ENCODE measurements around the gene SNU13.

The SNU13 gene

GRCh38 chr22:41659941-41660340, 28.7 kb downstream of the SNU13 start:
- no peaks in the 10 kb centered on the region for H3K27me3 ChIP-seq (ENCODE audit: control insufficient read depth, insufficient read depth, low read length)
- peaks cover 84% of the 10 kb centered on the region for H3K36me3 ChIP-seq (ENCODE audit: insufficient read depth, low read length)
- H3K4me1 ChIP-seq (ENCODE audit: control insufficient read depth, insufficient read depth, low read length) = no peaks in the 10 kb centered on the region
- H3K9me3 ChIP-seq (replicated peaks; ENCODE audit: low read length) = no peaks in the 10 kb centered on the region
- H3K9ac ChIP-seq (ENCODE audit: low read depth, low read length) = no peak overlapping the region
- no peak overlapping the region for H3K4me3 ChIP-seq (ENCODE audit: low read length)
- no peak overlapping the region for H3K4me2 ChIP-seq (ENCODE audit: low read length)

DNA sequence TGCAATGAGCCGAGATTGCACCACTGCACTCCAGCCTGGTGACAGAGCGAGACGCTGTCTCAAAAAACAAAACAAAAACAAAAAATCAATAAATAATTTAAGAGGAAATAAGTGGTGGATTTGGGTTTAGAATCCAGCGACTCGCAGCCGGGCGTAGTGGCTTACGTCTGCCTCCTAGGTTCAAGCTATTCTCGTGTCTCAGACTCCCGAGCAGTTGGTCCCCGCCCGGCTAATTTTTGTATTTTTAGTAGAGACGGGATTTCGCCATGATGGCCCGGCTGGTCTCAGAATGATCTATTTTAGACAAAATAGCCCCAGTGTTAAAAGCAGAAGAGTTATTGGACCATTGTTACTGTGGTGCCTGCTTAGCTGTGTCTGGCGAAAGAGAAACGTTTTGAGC, 29.8 kb downstream of the SNU13 start:
- Histone ChIP-seq H3K9ac (ENCODE audit: low read depth, low read length) (no peak overlapping the region), H3K4me2 (ENCODE audit: low read length) (no peak overlapping the region), H3K36me3 (ENCODE audit: insufficient read depth, low read length) (peaks cover 84% of the 10 kb centered on the region), H3K9me3 (replicated peaks; ENCODE audit: low read length) (no peaks in the 10 kb centered on the region), H3K27me3 (ENCODE audit: control insufficient read depth, insufficient read depth, low read length) (no peaks in the 10 kb centered on the region), H3K4me3 (ENCODE audit: low read length) (no peak overlapping the region), H3K4me1 (ENCODE audit: control insufficient read depth, insufficient read depth, low read length) (no peaks in the 10 kb centered on the region)

GRCh38 chr22:41657709-41658108, 31.0 kb downstream of the SNU13 start:
- H3K4me1 ChIP-seq (ENCODE audit: control insufficient read depth, insufficient read depth, low read length) = no peaks in the 10 kb centered on the region
- H3K4me3 ChIP-seq (ENCODE audit: low read length) = no peak overlapping the region
- no peaks in the 10 kb centered on the region for H3K27me3 ChIP-seq (ENCODE audit: control insufficient read depth, insufficient read depth, low read length)
- no peak overlapping the region for H3K4me2 ChIP-seq (ENCODE audit: low read length)
- no peaks in the 10 kb centered on the region for H3K9me3 ChIP-seq (replicated peaks; ENCODE audit: low read length)
- H3K36me3 ChIP-seq (ENCODE audit: insufficient read depth, low read length) = peaks cover 83% of the 10 kb centered on the region
- H3K9ac ChIP-seq (ENCODE audit: low read depth, low read length) = no peak overlapping the region

- H3K9ac ChIP-seq (ENCODE audit: low read depth, low read length) = no peak overlapping the region
- H3K27me3 ChIP-seq (ENCODE audit: control insufficient read depth, insufficient read depth, low read length) = no peaks in the 10 kb centered on the region
- H3K9me3 ChIP-seq (replicated peaks; ENCODE audit: low read length) = no peaks in the 10 kb centered on the region
- no peak overlapping the region for H3K4me2 ChIP-seq (ENCODE audit: low read length)
- H3K4me1 ChIP-seq (ENCODE audit: control insufficient read depth, insufficient read depth, low read length) = no peaks in the 10 kb centered on the region
- H3K4me3 ChIP-seq (ENCODE audit: low read length) = no peak overlapping the region
- peaks cover 82% of the 10 kb centered on the region for H3K36me3 ChIP-seq (ENCODE audit: insufficient read depth, low read length)
These were observed 32.1 kb downstream of the SNU13 start for GRCh38 chr22:41656556-41656955.

DNA sequence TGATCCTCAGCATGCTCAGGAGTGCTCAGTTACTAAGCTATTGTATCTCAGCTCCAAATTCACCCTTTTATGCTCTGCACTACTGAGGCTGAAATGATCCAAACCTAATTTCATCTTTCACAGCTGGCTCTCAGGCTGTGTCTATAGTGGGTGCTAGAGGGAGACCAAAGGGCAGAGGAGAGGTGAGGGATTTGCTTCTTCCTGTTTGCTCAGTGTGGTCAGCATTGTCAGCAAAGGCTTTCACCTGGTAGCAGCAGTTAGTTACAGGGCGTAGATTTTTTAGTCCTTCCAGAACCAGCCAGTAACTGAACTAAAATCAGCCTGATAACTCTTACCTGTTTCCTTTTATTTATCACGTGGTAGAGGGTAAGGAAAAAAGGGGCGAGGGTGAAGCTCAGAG, 34.3 kb downstream of the SNU13 start:
- Histone ChIP-seq H3K36me3 (ENCODE audit: insufficient read depth, low read length) (peaks cover 76% of the 10 kb centered on the region), H3K9ac (ENCODE audit: low read depth, low read length) (no peak overlapping the region), H3K9me3 (replicated peaks; ENCODE audit: low read length) (no peaks in the 10 kb centered on the region), H3K4me2 (ENCODE audit: low read length) (no peak overlapping the region), H3K27me3 (ENCODE audit: control insufficient read depth, insufficient read depth, low read length) (no peaks in the 10 kb centered on the region), H3K4me3 (ENCODE audit: low read length) (no peak overlapping the region), H3K4me1 (ENCODE audit: control insufficient read depth, insufficient read depth, low read length) (no peaks in the 10 kb centered on the region)

DNA sequence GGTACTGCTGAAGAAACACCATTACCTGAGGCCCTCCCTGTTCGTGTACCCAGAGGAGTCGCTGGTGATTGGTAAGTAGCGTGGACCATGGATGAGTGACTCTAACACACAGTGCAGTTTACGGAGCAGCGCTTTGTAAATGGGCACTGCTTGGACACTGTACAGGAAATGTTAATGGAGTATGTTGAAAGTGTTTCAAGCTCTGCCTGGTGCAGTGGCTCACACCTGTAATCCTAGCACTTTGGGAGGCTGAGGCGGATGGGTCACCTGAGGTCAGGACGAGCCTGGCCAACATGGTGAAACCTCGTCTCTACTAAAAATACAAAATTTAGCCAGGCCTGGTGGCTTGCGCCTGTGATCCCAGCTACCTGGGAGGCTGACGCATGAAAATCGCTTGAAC, 37.8 kb downstream of the SNU13 start:
- Histone ChIP-seq H3K9ac (ENCODE audit: low read depth, low read length) (no peak overlapping the region), H3K9me3 (replicated peaks; ENCODE audit: low read length) (no peaks in the 10 kb centered on the region), H3K36me3 (ENCODE audit: insufficient read depth, low read length) (peaks cover 72% of the 10 kb centered on the region), H3K27me3 (ENCODE audit: control insufficient read depth, insufficient read depth, low read length) (no peaks in the 10 kb centered on the region), H3K4me2 (ENCODE audit: low read length) (no peak overlapping the region), H3K4me1 (ENCODE audit: control insufficient read depth, insufficient read depth, low read length) (peaks cover 7% of the 10 kb centered on the region), H3K4me3 (ENCODE audit: low read length) (no peak overlapping the region)

- Histone ChIP-seq H3K9ac (ENCODE audit: low read depth, low read length) (no peak overlapping the region), H3K27me3 (ENCODE audit: control insufficient read depth, insufficient read depth, low read length) (no peaks in the 10 kb centered on the region), H3K4me2 (ENCODE audit: low read length) (no peak overlapping the region), H3K36me3 (ENCODE audit: insufficient read depth, low read length) (peaks cover 71% of the 10 kb centered on the region), H3K4me3 (ENCODE audit: low read length) (no peak overlapping the region), H3K4me1 (ENCODE audit: control insufficient read depth, insufficient read depth, low read length) (peaks cover 7% of the 10 kb centered on the region), H3K9me3 (replicated peaks; ENCODE audit: low read length) (no peaks in the 10 kb centered on the region)
These were observed 38.4 kb downstream of the SNU13 start for GRCh38 chr22:41650229-41650628.

DNA sequence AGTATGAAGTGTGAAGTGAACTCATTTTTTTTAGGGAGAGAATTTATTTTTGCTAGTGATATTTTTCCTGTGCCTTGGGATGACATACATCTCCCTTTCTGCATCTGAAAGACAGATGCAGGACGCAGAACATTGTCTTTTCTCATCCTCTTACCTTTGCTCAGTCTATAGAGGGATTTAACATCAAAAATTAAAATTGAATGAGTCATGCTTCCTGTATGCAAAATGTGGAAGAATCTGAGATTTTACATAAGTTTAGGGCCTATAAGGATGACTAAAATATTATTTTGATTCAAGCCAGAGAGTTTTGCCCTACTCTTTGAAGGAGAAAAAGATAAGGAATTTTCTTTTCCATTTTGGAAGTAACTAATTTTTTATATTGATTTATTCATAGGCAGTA, 40.2 kb downstream of the SNU13 start:
- no peak overlapping the region for H3K4me3 ChIP-seq (ENCODE audit: low read length)
- no peak overlapping the region for H3K4me2 ChIP-seq (ENCODE audit: low read length)
- H3K4me1 ChIP-seq (ENCODE audit: control insufficient read depth, insufficient read depth, low read length) = peaks cover 7% of the 10 kb centered on the region
- no peaks in the 10 kb centered on the region for H3K27me3 ChIP-seq (ENCODE audit: control insufficient read depth, insufficient read depth, low read length)
- H3K9ac ChIP-seq (ENCODE audit: low read depth, low read length) = no peak overlapping the region
- peaks cover 66% of the 10 kb centered on the region for H3K36me3 ChIP-seq (ENCODE audit: insufficient read depth, low read length)
- H3K9me3 ChIP-seq (replicated peaks; ENCODE audit: low read length) = no peaks in the 10 kb centered on the region

DNA sequence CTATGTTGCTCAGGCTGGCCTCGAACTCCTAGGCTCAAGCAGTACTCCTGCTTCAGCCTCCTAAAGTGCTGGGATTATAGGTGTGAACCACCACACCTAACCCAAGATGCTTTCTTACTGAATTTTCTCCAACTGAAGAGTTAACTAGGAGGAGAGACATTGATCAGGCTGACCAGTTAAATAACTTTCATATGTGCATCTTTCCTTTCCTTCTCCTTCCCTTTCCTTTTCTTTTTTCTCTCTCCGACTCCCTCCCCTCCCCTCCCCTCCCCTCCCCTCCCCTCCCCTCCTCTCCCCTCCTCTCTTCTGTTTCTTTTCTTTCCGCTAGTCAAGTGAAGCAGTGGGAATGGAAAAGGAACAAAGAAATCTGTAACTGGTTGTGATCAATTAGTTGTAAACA, 40.9 kb downstream of the SNU13 start:
- no peaks in the 10 kb centered on the region for H3K9me3 ChIP-seq (replicated peaks; ENCODE audit: low read length)
- H3K4me3 ChIP-seq (ENCODE audit: low read length) = no peak overlapping the region
- peaks cover 7% of the 10 kb centered on the region for H3K4me1 ChIP-seq (ENCODE audit: control insufficient read depth, insufficient read depth, low read length)
- no peak overlapping the region for H3K4me2 ChIP-seq (ENCODE audit: low read length)
- peaks cover 64% of the 10 kb centered on the region for H3K36me3 ChIP-seq (ENCODE audit: insufficient read depth, low read length)
- H3K9ac ChIP-seq (ENCODE audit: low read depth, low read length) = no peak overlapping the region
- no peaks in the 10 kb centered on the region for H3K27me3 ChIP-seq (ENCODE audit: control insufficient read depth, insufficient read depth, low read length)

GRCh38 chr22:41642331-41643110, 46.1 kb downstream of the SNU13 start:
- Histone ChIP-seq H3K27me3 (ENCODE audit: control insufficient read depth, insufficient read depth, low read length) (no peaks in the 10 kb centered on the region), H3K4me2 (ENCODE audit: low read length) (no peak overlapping the region), H3K4me1 (ENCODE audit: control insufficient read depth, insufficient read depth, low read length) (no peaks in the 10 kb centered on the region), H3K4me3 (ENCODE audit: low read length) (no peak overlapping the region), H3K9me3 (replicated peaks; ENCODE audit: low read length) (no peaks in the 10 kb centered on the region), H3K36me3 (ENCODE audit: insufficient read depth, low read length) (peaks cover 75% of the 10 kb centered on the region), H3K9ac (ENCODE audit: low read depth, low read length) (no peak overlapping the region)

DNA sequence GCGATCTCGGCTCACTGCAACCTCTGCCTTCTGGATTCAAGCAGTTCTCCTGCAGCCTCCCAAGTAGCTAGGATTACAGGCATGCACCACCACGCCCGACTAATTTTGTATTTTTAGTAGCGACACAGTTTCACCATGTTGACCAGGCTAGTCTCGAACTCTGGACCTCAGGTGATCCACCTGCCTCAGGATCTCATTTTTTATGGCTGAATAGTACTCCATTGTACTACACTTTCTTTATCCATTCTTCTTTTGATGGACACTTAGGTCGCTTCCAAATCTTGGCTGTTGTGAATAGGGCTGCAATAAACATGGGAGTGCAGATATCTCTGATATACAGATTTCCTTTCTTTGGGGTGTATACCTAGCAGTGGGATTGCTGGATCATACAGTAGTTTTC, 46.8 kb downstream of the SNU13 start:
- Histone ChIP-seq H3K9me3 (replicated peaks; ENCODE audit: low read length) (no peaks in the 10 kb centered on the region), H3K27me3 (ENCODE audit: control insufficient read depth, insufficient read depth, low read length) (no peaks in the 10 kb centered on the region), H3K4me1 (ENCODE audit: control insufficient read depth, insufficient read depth, low read length) (peaks cover under 1% of the 10 kb centered on the region), H3K4me3 (ENCODE audit: low read length) (no peak overlapping the region), H3K36me3 (ENCODE audit: insufficient read depth, low read length) (peaks cover 79% of the 10 kb centered on the region), H3K9ac (ENCODE audit: low read depth, low read length) (no peak overlapping the region), H3K4me2 (ENCODE audit: low read length) (no peak overlapping the region)

DNA sequence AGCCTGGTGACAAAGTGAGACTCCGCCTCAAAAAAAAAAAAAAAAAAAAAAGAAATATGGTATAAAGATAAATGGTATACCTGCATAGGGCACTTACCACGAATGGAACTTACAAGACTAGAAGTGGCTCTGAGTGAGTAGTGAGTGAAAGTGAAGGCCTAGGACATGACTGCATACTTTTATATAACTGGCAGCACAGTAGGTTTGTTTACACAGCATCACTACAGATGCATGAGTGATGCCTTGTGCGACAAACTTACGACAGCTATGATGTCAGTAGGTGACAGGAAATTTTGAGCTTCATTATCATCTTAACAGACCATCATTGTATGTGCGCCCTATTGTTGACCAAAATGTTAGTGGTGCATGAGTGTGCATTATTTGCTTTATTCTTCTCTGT, 49.9 kb downstream of the SNU13 start:
- Histone ChIP-seq H3K4me2 (ENCODE audit: low read length) (no peak overlapping the region), H3K36me3 (ENCODE audit: insufficient read depth, low read length) (peaks cover 83% of the 10 kb centered on the region), H3K9me3 (replicated peaks; ENCODE audit: low read length) (no peaks in the 10 kb centered on the region), H3K27me3 (ENCODE audit: control insufficient read depth, insufficient read depth, low read length) (no peaks in the 10 kb centered on the region), H3K4me3 (ENCODE audit: low read length) (no peak overlapping the region), H3K9ac (ENCODE audit: low read depth, low read length) (no peak overlapping the region), H3K4me1 (ENCODE audit: control insufficient read depth, insufficient read depth, low read length) (peaks cover 11% of the 10 kb centered on the region)

Measured in skeletal muscle satellite cell (primary cell).